ENCODE results near the gene MORF4L2. TPM values are rescaled to one million over a fixed set of nuclear protein-coding genes. Genes with fewer than 3 reads are reported as not detected.

The MORF4L2 gene
- polyA plus RNA-seq, 1 of the 3 experiments (the other 2 are of a cell fraction) = 221 TPM

DNA sequence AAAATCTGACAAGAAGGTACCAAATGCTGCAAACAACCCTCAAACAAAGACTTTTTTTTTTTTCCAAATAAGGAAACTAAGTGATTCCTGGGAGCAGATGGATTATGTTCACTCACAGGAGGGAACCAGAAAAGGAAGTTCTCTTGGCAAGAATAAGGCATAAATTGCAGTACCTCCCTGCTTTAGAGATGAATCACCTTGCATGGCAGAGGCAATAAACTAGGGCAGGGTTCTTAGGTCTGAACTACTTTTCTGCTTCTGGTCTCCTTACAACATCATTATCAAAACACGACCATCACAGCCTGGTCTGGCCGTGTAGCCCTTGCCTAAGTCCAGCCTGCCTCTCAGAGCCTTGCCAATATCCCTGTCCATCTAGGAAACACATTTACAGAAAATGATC lies 30.5 kb upstream of the MORF4L2 start:
- no peak overlapping the region for H3K4me2 ChIP-seq
- H3K9me2 ChIP-seq = no peaks in the 10 kb centered on the region
- H3F3A ChIP-seq (replicated peaks; ENCODE audit: insufficient read depth) = no peaks in the 10 kb centered on the region
- no peaks in the 10 kb centered on the region for H3K9me3 ChIP-seq
- H3K27ac ChIP-seq (ENCODE audit: low read depth in 2 of 2, low read length in 1 of 2) = peak overlapping the region in 1 of 2 experiments; percentile 33; a peak in 2 of 4 replicates
- no peak overlapping the region for H3K4me3 ChIP-seq (ENCODE audit: low read depth in 2 of 2, low read length in 1 of 2)
- WGBS (ENCODE audit: low lambda C conversion rate) = 20% methylated on average over 2 of the region's 2 CpGs
- no peaks in the 10 kb centered on the region for H3K36me3 ChIP-seq (replicated peaks in 1 of 2; ENCODE audit: control insufficient read depth in 1 of 2, insufficient read depth in 2 of 2, low read length in 1 of 2)
- no peak overlapping the region for H3K9ac ChIP-seq
- H3K27me3 ChIP-seq (ENCODE audit: insufficient read depth) = no peaks in the 10 kb centered on the region; the same call in 1 of the 2 replicates
- DNase-seq = no peak
- CTCF ChIA-PET = interaction anchor here (0.7 to 1.5 kb wide), 3 partner anchors 8 to 464 kb away, joined by 3 read pairs; no protein-coding TSS in a partner anchor
- POLR2A ChIA-PET = no interaction called here
- H2AFZ ChIP-seq (ENCODE audit: low read depth) = peak overlapping the region; percentile 15; the same call in 1 of the 2 replicates
- no peaks in the 10 kb centered on the region for H4K20me1 ChIP-seq (ENCODE audit: insufficient read depth)
- no peaks in the 10 kb centered on the region for H3K4me1 ChIP-seq (ENCODE audit: control insufficient read depth in 1 of 2, insufficient read depth in 2 of 2, low read depth in 1 of 2, low read length in 1 of 2)
- H3K79me2 ChIP-seq (ENCODE audit: insufficient read depth) = no peaks in the 10 kb centered on the region
- peak; percentile 57; the same call in 1 of the 2 replicates for TF ChIP-seq FOSL2 (IDR thresholded peaks at IDR 0.05; ENCODE audit: borderline replicate concordance, low read depth)
- TF ChIP-seq SIN3A (IDR thresholded peaks at IDR 0.05; ENCODE audit: borderline replicate concordance, low read depth, low read length) = no peak
- no peak for TF ChIP-seq RXRA (IDR thresholded peaks at IDR 0.05; ENCODE audit: borderline replicate concordance, low read depth)
- no peak for TF ChIP-seq POLR2AphosphoS5 (IDR thresholded peaks at IDR 0.05; ENCODE audit: low read depth, low read length)
- TF ChIP-seq MXI1 (IDR thresholded peaks at IDR 0.05; ENCODE audit: low read depth, low read length) = no peak
- no peak for TF ChIP-seq SMC3 (IDR thresholded peaks at IDR 0.05; ENCODE audit: low read depth, low read length)
- TF ChIP-seq, protein P1, sequence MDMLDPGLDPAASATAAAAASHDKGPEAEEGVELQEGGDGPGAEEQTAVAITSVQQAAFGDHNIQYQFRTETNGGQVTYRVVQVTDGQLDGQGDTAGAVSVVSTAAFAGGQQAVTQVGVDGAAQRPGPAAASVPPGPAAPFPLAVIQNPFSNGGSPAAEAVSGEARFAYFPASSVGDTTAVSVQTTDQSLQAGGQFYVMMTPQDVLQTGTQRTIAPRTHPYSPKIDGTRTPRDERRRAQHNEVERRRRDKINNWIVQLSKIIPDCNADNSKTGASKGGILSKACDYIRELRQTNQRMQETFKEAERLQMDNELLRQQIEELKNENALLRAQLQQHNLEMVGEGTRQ (IDR thresholded peaks at IDR 0.05; ENCODE audit: borderline replicate concordance, low read depth, low read length) = no peak
- TF ChIP-seq NFIC (IDR thresholded peaks at IDR 0.05; ENCODE audit: borderline replicate concordance) = peak; percentile 58
- TF ChIP-seq, protein P2, sequence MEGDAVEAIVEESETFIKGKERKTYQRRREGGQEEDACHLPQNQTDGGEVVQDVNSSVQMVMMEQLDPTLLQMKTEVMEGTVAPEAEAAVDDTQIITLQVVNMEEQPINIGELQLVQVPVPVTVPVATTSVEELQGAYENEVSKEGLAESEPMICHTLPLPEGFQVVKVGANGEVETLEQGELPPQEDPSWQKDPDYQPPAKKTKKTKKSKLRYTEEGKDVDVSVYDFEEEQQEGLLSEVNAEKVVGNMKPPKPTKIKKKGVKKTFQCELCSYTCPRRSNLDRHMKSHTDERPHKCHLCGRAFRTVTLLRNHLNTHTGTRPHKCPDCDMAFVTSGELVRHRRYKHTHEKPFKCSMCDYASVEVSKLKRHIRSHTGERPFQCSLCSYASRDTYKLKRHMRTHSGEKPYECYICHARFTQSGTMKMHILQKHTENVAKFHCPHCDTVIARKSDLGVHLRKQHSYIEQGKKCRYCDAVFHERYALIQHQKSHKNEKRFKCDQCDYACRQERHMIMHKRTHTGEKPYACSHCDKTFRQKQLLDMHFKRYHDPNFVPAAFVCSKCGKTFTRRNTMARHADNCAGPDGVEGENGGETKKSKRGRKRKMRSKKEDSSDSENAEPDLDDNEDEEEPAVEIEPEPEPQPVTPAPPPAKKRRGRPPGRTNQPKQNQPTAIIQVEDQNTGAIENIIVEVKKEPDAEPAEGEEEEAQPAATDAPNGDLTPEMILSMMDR (IDR thresholded peaks at IDR 0.05) = no peak
- no peak for TF ChIP-seq RFX5 (IDR thresholded peaks at IDR 0.05; ENCODE audit: low read length)
- TF ChIP-seq CHD2 (IDR thresholded peaks at IDR 0.05; ENCODE audit: low read length, partially characterized antibody) = no peak
- TF ChIP-seq, protein P3, sequence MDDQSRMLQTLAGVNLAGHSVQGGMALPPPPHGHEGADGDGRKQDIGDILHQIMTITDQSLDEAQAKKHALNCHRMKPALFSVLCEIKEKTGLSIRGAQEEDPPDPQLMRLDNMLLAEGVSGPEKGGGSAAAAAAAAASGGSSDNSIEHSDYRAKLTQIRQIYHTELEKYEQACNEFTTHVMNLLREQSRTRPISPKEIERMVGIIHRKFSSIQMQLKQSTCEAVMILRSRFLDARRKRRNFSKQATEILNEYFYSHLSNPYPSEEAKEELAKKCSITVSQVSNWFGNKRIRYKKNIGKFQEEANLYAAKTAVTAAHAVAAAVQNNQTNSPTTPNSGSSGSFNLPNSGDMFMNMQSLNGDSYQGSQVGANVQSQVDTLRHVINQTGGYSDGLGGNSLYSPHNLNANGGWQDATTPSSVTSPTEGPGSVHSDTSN (IDR thresholded peaks at IDR 0.05) = no peak; the same call in 1 of the 2 replicates
- peak; percentile 58 for TF ChIP-seq TCF12 (IDR thresholded peaks at IDR 0.05)
- no peak for TF ChIP-seq GABPA (IDR thresholded peaks at IDR 0.05; ENCODE audit: low read depth)
- no peak for TF ChIP-seq GATA2 (CRISPR knock-in tag; IDR thresholded peaks at IDR 0.05)
- TF ChIP-seq EP300 (IDR thresholded peaks at IDR 0.05; ENCODE audit: borderline replicate concordance in 1 of 2, low read depth in 1 of 2, low read length in 1 of 2) = no peak; a peak in 1 of 4 replicates
- TF ChIP-seq MEF2A (IDR thresholded peaks at IDR 0.05; ENCODE audit: borderline replicate concordance, low read depth) = no peak
- no peak for TF ChIP-seq RAD21 (IDR thresholded peaks at IDR 0.05; ENCODE audit: low read length)
- no peak for TF ChIP-seq YY1 (IDR thresholded peaks at IDR 0.05; ENCODE audit: low read depth)
- TF ChIP-seq NRF1 (IDR thresholded peaks at IDR 0.05; ENCODE audit: low read depth, low read length) = no peak
- TF ChIP-seq ELF1 (IDR thresholded peaks at IDR 0.05) = no peak
- TF ChIP-seq, protein P4, sequence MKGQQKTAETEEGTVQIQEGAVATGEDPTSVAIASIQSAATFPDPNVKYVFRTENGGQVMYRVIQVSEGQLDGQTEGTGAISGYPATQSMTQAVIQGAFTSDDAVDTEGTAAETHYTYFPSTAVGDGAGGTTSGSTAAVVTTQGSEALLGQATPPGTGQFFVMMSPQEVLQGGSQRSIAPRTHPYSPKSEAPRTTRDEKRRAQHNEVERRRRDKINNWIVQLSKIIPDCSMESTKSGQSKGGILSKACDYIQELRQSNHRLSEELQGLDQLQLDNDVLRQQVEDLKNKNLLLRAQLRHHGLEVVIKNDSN (IDR thresholded peaks at IDR 0.05; ENCODE audit: borderline replicate concordance, low read depth) = no peak
- no peak for TF ChIP-seq FOXM1 (IDR thresholded peaks at IDR 0.05; ENCODE audit: low read depth)
- TF ChIP-seq JUND (IDR thresholded peaks at IDR 0.05) = peak; percentile 47
- TF ChIP-seq, protein P5, sequence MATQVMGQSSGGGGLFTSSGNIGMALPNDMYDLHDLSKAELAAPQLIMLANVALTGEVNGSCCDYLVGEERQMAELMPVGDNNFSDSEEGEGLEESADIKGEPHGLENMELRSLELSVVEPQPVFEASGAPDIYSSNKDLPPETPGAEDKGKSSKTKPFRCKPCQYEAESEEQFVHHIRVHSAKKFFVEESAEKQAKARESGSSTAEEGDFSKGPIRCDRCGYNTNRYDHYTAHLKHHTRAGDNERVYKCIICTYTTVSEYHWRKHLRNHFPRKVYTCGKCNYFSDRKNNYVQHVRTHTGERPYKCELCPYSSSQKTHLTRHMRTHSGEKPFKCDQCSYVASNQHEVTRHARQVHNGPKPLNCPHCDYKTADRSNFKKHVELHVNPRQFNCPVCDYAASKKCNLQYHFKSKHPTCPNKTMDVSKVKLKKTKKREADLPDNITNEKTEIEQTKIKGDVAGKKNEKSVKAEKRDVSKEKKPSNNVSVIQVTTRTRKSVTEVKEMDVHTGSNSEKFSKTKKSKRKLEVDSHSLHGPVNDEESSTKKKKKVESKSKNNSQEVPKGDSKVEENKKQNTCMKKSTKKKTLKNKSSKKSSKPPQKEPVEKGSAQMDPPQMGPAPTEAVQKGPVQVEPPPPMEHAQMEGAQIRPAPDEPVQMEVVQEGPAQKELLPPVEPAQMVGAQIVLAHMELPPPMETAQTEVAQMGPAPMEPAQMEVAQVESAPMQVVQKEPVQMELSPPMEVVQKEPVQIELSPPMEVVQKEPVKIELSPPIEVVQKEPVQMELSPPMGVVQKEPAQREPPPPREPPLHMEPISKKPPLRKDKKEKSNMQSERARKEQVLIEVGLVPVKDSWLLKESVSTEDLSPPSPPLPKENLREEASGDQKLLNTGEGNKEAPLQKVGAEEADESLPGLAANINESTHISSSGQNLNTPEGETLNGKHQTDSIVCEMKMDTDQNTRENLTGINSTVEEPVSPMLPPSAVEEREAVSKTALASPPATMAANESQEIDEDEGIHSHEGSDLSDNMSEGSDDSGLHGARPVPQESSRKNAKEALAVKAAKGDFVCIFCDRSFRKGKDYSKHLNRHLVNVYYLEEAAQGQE (IDR thresholded peaks at IDR 0.05; ENCODE audit: low read depth, low read length) = no peak
- no peak for TF ChIP-seq EZH2phosphoT487 (IDR thresholded peaks at IDR 0.05; ENCODE audit: borderline replicate concordance, low read depth)
